GM23338 (cell line): ENCODE data around the gene ZSCAN30. TPM values are rescaled to one million over a fixed set of nuclear protein-coding genes. Genes with fewer than 3 reads are reported as not detected.

ENCODE experiments used
- ATAC-seq: fragments of 200-7000 bp; cut with Tn5 transposase; 3 replicates; pipeline ENCODE4 v1.9.1; 2020
- DNase-seq: peaks from one replicate; pipeline ENCODE4 v3.0.0-alpha.2; 2015; ENCODE audit warnings: low spot score
- H2AFZ ChIP-seq: fragments of 200-600 bp; sonication (generic); 2 replicates; pipeline ENCODE4 v1.8.0; 2016; ENCODE audit warnings: antibody characterized with exemption, mild to moderate bottlenecking, moderate library complexity
- H3F3A ChIP-seq: fragments of 200-600 bp; sonication (generic); replicated peaks from 2 replicates; pipeline ENCODE4 v1.8.0; 2017; ENCODE audit warnings: antibody characterized with exemption, mixed run types, low read depth
- H3K27ac ChIP-seq: fragments of 200-600 bp; sonication (generic); 2 replicates; pipeline ENCODE4 v1.6.1; 2016; ENCODE audit warnings: low read depth
- H3K27me3 ChIP-seq: fragments of 200-600 bp; sonication (generic); 2 replicates; pipeline ENCODE4 v1.8.0; 2016; ENCODE audit warnings: mild to moderate bottlenecking, mixed run types, moderate library complexity; ENCODE audit not compliant: insufficient read depth
- H3K36me3 ChIP-seq: fragments of 200-600 bp; sonication (generic); 2 replicates; pipeline ENCODE4 v1.8.0; 2016; ENCODE audit warnings: mild to moderate bottlenecking; ENCODE audit not compliant: insufficient read depth
- H3K4me1 ChIP-seq: fragments of 200-600 bp; sonication (generic); 2 replicates; pipeline ENCODE4 v1.8.0; 2016; ENCODE audit warnings: mild to moderate bottlenecking, moderate library complexity; ENCODE audit not compliant: insufficient read depth
- H3K4me2 ChIP-seq: fragments of 200-600 bp; sonication (generic); 2 replicates; pipeline ENCODE4 v1.7.1; 2017; ENCODE audit warnings: mixed run types
- H3K4me3 ChIP-seq: fragments of 200-600 bp; sonication (generic); 2 replicates; pipeline ENCODE4 v1.6.1; 2016; ENCODE audit warnings: mixed run types
- H3K79me2 ChIP-seq: fragments of 200-600 bp; sonication (generic); replicated peaks from 2 replicates; pipeline ENCODE4 v1.8.0; 2017; ENCODE audit warnings: mild to moderate bottlenecking; ENCODE audit not compliant: insufficient read depth
- H3K9me2 ChIP-seq: fragments of 200-600 bp; sonication (generic); 2 replicates; pipeline ENCODE4 v1.8.0; 2017; ENCODE audit not compliant: insufficient read depth
- H4K20me1 ChIP-seq: fragments of 200-600 bp; sonication (generic); replicated peaks from 2 replicates; pipeline ENCODE4 v1.8.0; 2017; ENCODE audit warnings: mild to moderate bottlenecking; ENCODE audit not compliant: insufficient read depth
- H3K27ac Mint-ChIP-seq: 2 replicates; pipeline ENCODE4 v1.8.0; 2020; ENCODE audit warnings: inconsistent platforms, mild to moderate bottlenecking, moderate library complexity, mixed read lengths
- H3K27me3 Mint-ChIP-seq: 3 replicates; pipeline ENCODE4 v1.8.0; 2022; ENCODE audit warnings: low read depth, mild to moderate bottlenecking, moderate library complexity, mixed read lengths, inconsistent platforms; ENCODE audit not compliant: insufficient read depth, poor library complexity
- H3K36me3 Mint-ChIP-seq: 3 replicates; pipeline ENCODE4 v1.8.0; 2021; ENCODE audit warnings: low read depth, mild to moderate bottlenecking, inconsistent platforms, moderate library complexity, mixed read lengths
- H3K4me1 Mint-ChIP-seq: 3 replicates; pipeline ENCODE4 v1.8.0; 2020; ENCODE audit warnings: mild to moderate bottlenecking, inconsistent platforms, mixed read lengths
- H3K4me3 Mint-ChIP-seq: 3 replicates; pipeline ENCODE4 v1.8.0; 2021; ENCODE audit warnings: moderate library complexity, mild to moderate bottlenecking, inconsistent platforms, mixed read lengths
- H3K9me3 Mint-ChIP-seq: 3 replicates; pipeline ENCODE4 v1.8.0; 2020; ENCODE audit warnings: moderate library complexity, mild to moderate bottlenecking, inconsistent platforms, mixed read lengths
- EZH2 ChIP-seq: fragments of 200-600 bp; sonication (generic); IDR thresholded peaks from one replicate; pipeline ENCODE4 v1.8.0; 2017; ENCODE audit warnings: antibody characterized with exemption, mild to moderate bottlenecking, low read depth; ENCODE audit not compliant: unreplicated experiment
- JUNB ChIP-seq: IDR thresholded peaks from one replicate; pipeline ENCODE4 v1.6.1; 2016; ENCODE audit warnings: antibody characterized with exemption; ENCODE audit not compliant: unreplicated experiment
- NANOG ChIP-seq: IDR thresholded peaks from 2 replicates; pipeline ENCODE4 v1.6.1; 2016; ENCODE audit warnings: antibody characterized with exemption, borderline replicate concordance
- POLR2AphosphoS5 ChIP-seq: IDR thresholded peaks from 2 replicates; pipeline ENCODE4 v1.6.1; 2016; ENCODE audit warnings: antibody characterized with exemption, low read depth
- ZNF114 ChIP-seq: fragments of 250-450 bp; sonication (Bioruptor Pico); IDR thresholded peaks from 2 replicates; pipeline ENCODE4 v1.5.0; 2020; ENCODE audit warnings: mild to moderate bottlenecking, moderate library complexity
- ZNF331 ChIP-seq: fragments of 250-450 bp; sonication (Bioruptor Pico); IDR thresholded peaks from 2 replicates; pipeline ENCODE4 v1.5.0; 2020; ENCODE audit warnings: low read depth, mild to moderate bottlenecking, moderate library complexity
- polyA plus RNA-seq: library from polyadenylated mRNA; unstranded; fragments of >200 nt; fragmentation: Nextera tagmentation; extraction: Ambion mirVana; gene quantifications from 2 replicates; pipeline ENCODE4 v1.2.1, GENCODE V29; 2016
- total RNA-seq: library from RNA; depleted of rRNA; stranded (reverse); fragments of >200 nt; shearing (Covaris generic); gene quantifications from 2 replicates; pipeline ENCODE4 v1.2.3, GENCODE V29; 2014
- TF ChIP-seq, protein P1 (sequence below): IDR thresholded peaks from one replicate; pipeline ENCODE4 v1.6.1; 2018; ENCODE audit warnings: antibody characterized with exemption; ENCODE audit not compliant: unreplicated experiment
- TF ChIP-seq, protein P2 (sequence below): IDR thresholded peaks from 2 replicates; pipeline ENCODE4 v1.6.1; 2016; ENCODE audit warnings: antibody characterized with exemption
- TF ChIP-seq, protein P3 (sequence below), 2 experiments: fragments of 200-600 bp in 1 of 2; sonication (generic) in 1 of 2; conservative IDR thresholded peaks; 2 replicates each; pipeline versions ENCODE4 v1.5.1 to v1.6.1; 2016 to 2017; ENCODE audit warnings: antibody characterized with exemption in 2 of 2, low read depth in 2 of 2, mild to moderate bottlenecking in 2 of 2, moderate library complexity in 1 of 2

ZSCAN30 gene
- total and polyA plus RNA-seq, 2 experiments from 2014 or later = 12.3 to 21.8 TPM

DNA sequence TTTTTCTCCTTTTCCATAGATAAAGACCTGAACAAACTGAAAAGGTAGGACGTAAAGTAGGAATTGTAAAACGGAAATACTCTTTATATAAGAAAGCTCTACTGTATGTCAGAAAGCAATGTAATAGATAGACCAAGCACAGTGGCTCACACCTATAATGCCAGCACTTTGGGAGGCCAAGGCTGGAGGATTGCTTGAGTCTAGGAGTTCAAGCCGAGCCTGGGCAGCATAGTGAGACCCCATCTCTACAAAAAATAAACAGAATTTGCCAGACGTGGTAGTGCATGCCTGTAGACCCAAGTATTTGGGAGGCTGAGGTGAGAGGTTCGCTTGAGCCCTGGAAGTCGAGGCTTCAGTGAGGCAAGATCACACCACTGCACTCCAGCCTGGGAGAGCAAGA, 41.6 kb downstream of the ZSCAN30 start (continued):
- TF ChIP-seq, protein P1, sequence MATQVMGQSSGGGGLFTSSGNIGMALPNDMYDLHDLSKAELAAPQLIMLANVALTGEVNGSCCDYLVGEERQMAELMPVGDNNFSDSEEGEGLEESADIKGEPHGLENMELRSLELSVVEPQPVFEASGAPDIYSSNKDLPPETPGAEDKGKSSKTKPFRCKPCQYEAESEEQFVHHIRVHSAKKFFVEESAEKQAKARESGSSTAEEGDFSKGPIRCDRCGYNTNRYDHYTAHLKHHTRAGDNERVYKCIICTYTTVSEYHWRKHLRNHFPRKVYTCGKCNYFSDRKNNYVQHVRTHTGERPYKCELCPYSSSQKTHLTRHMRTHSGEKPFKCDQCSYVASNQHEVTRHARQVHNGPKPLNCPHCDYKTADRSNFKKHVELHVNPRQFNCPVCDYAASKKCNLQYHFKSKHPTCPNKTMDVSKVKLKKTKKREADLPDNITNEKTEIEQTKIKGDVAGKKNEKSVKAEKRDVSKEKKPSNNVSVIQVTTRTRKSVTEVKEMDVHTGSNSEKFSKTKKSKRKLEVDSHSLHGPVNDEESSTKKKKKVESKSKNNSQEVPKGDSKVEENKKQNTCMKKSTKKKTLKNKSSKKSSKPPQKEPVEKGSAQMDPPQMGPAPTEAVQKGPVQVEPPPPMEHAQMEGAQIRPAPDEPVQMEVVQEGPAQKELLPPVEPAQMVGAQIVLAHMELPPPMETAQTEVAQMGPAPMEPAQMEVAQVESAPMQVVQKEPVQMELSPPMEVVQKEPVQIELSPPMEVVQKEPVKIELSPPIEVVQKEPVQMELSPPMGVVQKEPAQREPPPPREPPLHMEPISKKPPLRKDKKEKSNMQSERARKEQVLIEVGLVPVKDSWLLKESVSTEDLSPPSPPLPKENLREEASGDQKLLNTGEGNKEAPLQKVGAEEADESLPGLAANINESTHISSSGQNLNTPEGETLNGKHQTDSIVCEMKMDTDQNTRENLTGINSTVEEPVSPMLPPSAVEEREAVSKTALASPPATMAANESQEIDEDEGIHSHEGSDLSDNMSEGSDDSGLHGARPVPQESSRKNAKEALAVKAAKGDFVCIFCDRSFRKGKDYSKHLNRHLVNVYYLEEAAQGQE = no peak
- TF ChIP-seq, protein P2, sequence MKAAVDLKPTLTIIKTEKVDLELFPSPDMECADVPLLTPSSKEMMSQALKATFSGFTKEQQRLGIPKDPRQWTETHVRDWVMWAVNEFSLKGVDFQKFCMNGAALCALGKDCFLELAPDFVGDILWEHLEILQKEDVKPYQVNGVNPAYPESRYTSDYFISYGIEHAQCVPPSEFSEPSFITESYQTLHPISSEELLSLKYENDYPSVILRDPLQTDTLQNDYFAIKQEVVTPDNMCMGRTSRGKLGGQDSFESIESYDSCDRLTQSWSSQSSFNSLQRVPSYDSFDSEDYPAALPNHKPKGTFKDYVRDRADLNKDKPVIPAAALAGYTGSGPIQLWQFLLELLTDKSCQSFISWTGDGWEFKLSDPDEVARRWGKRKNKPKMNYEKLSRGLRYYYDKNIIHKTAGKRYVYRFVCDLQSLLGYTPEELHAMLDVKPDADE = no peak
- TF ChIP-seq EZH2 = no peak
- TF ChIP-seq, protein P3, sequence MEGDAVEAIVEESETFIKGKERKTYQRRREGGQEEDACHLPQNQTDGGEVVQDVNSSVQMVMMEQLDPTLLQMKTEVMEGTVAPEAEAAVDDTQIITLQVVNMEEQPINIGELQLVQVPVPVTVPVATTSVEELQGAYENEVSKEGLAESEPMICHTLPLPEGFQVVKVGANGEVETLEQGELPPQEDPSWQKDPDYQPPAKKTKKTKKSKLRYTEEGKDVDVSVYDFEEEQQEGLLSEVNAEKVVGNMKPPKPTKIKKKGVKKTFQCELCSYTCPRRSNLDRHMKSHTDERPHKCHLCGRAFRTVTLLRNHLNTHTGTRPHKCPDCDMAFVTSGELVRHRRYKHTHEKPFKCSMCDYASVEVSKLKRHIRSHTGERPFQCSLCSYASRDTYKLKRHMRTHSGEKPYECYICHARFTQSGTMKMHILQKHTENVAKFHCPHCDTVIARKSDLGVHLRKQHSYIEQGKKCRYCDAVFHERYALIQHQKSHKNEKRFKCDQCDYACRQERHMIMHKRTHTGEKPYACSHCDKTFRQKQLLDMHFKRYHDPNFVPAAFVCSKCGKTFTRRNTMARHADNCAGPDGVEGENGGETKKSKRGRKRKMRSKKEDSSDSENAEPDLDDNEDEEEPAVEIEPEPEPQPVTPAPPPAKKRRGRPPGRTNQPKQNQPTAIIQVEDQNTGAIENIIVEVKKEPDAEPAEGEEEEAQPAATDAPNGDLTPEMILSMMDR (conservative IDR thresholded peaks at IDR 0.05; ENCODE audit: low read depth in 2 of 2) = no peak
- TF ChIP-seq JUNB = no peak
- no peak for TF ChIP-seq ZNF331

DNA sequence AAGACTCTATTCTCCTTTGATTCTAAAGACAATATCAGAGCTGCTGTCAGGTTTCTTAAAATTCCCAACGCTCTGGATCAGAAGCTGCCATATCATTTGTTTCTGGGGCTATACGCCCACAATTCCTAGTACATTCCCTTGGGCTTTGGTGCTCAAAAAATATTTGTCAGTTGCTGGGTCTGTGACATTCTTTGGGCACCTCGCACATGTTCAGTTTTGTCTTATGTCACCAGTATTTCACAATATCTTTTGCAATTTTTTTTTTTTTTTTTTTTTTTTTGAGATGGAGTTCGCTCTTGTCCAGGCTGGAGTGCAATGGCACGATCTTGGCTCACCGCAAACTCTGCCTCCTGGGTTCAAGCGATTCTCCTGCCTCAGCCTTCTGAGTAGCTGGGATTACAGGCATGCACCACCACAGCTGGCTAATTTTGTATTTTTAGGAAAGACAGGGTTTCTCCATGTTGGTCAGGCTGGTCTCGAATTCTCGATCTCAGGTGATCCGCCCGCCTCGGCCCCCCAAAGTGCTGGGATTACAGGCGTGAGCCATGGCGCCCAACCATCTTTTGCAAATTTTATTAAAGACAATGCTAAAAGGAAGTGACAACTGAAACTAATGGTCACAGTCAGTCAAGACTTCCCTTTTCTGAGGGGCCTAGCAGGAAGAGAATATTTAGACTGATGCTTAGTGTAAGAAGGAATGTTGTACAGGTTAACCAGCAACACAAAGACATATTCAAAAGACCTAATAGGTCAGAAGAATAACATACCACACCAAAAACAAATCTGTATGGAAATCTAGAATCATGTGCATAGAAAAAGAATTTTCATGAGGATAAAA, 42.4 kb downstream of the ZSCAN30 start:
- no peak overlapping the region for H2AFZ ChIP-seq
- no peaks in the 10 kb centered on the region for H3K4me1 ChIP-seq
- Mint-ChIP-seq H3K27ac (no peak overlapping the region), H3K9me3 (no peaks in the 10 kb centered on the region), H3K4me3 (no peak overlapping the region), H3K4me1 (peaks cover 2% of the 10 kb centered on the region; the same call in 2 of the 3 replicates), H3K36me3 (peaks cover 90% of the 10 kb centered on the region), H3K27me3 (peaks cover 2% of the 10 kb centered on the region)
- H3K36me3 ChIP-seq = peaks cover 56% of the 10 kb centered on the region
- TF ChIP-seq POLR2AphosphoS5 (no peak), NANOG (no peak), JUNB (no peak), ZNF331 (no peak), ZNF114 (CRISPR knock-in tag) (no peak)
- TF ChIP-seq, protein P3 (conservative IDR thresholded peaks at IDR 0.05; ENCODE audit: low read depth in 2 of 2) = no peak
- H3K27me3 ChIP-seq = no peaks in the 10 kb centered on the region
- ATAC-seq = no peak
- DNase-seq = no peak
- no peak overlapping the region for H3K4me2 ChIP-seq
- no peaks in the 10 kb centered on the region for H3F3A ChIP-seq
- H3K4me3 ChIP-seq = no peak overlapping the region
- peaks cover 14% of the 10 kb centered on the region; the same call in 1 of the 2 replicates for H4K20me1 ChIP-seq
- H3K79me2 ChIP-seq = peaks cover 17% of the 10 kb centered on the region
- H3K9me2 ChIP-seq = no peaks in the 10 kb centered on the region
- no peak overlapping the region for H3K27ac ChIP-seq
